A549 (cell line): ENCODE data around the gene SLC9A2. TPM values are rescaled to one million over a fixed set of nuclear protein-coding genes. Genes with fewer than 3 reads are reported as not detected.
A peak's percentile ranks its signal among the peaks of the same experiment; 100 is the strongest.

Source experiments
- ATAC-seq, 2 experiments: fragments of 200-7000 bp in 1 of 2; fragments of >200 bp in 1 of 2; cut with Nextera tagmentation in 1 of 2; cut with Tn5 transposase in 1 of 2; 3 replicates each; pipeline versions ENCODE4 v1.8.0 to v1.9.1; 2018 to 2020; ENCODE audit warnings: mild to moderate bottlenecking in 1 of 2, moderate library complexity in 1 of 2
- CTCF ChIA-PET: fragments of 300-600 bp; sonication (Branson Sonifier 250); formaldehyde crosslinking; extraction: SDS; loops from one replicate; lab custom pipeline; 2021; ENCODE audit warnings: antibody characterized with exemption, inconsistent platforms; lab: Yijun Ruan, JAX
- POLR2A ChIA-PET: fragments of 350-600 bp; formaldehyde crosslinking; extraction: SDS; loops from one replicate; lab custom pipeline; 2021; ENCODE audit warnings: antibody characterized with exemption, inconsistent platforms; lab: Yijun Ruan, JAX
- DNase-seq, 2 experiments: peaks; one replicate each; pipeline versions ENCODE4 v3.0.0 to v3.0.0-alpha.2; 2011 to 2016; ENCODE audit warnings: low read depth in 1 of 2, low spot score in 1 of 2
- FAIRE-seq: peaks from 2 replicates; lab custom pipeline; 2011; peaks lifted over from hg19 to GRCh38; lab: Jason Lieb, UNC
- H3K27ac ChIP-seq, 2 experiments: fragments of >200 bp; sonication (Bioruptor Twin); formaldehyde crosslinking; 3 replicates each; pipeline ENCODE4 v1.5.1; 2016 to 2017
- H3K4me1 ChIP-seq: fragments of >200 bp; sonication (Bioruptor Twin); formaldehyde crosslinking; 3 replicates; pipeline ENCODE4 v1.6.1; 2016
- H3K4me2 ChIP-seq: fragments of >200 bp; sonication (Bioruptor Twin); formaldehyde crosslinking; 3 replicates; pipeline ENCODE4 v1.6.1; 2016
- H3K4me3 ChIP-seq: fragments of >200 bp; sonication (Bioruptor Twin); formaldehyde crosslinking; 3 replicates; pipeline ENCODE4 v1.5.1; 2016
- H3K9me3 ChIP-seq: fragments of >200 bp; sonication (Bioruptor Twin); formaldehyde crosslinking; 3 replicates; pipeline ENCODE4 v1.6.1; 2016
- CHD4 ChIP-seq: fragments of 200-600 bp; sonication (generic); IDR thresholded peaks from 2 replicates; pipeline ENCODE4 v1.6.1; 2016; ENCODE audit warnings: antibody characterized with exemption, mild to moderate bottlenecking, borderline replicate concordance
- GATA3 ChIP-seq: IDR thresholded peaks from 2 replicates; pipeline ENCODE4 v1.6.1; 2012; ENCODE audit warnings: borderline replicate concordance
- HDAC2 ChIP-seq: fragments of 200-600 bp; sonication (generic); IDR thresholded peaks from 2 replicates; pipeline ENCODE4 v1.6.1; 2016
- HOXB5 ChIP-seq: fragments of 250-450 bp; sonication (Bioruptor Pico); IDR thresholded peaks from 2 replicates; pipeline ENCODE4 v1.5.0; 2020; ENCODE audit warnings: mild to moderate bottlenecking, moderate library complexity
- JUN ChIP-seq, 2 experiments: fragments of >200 bp; sonication (Bioruptor Twin); formaldehyde crosslinking; IDR thresholded peaks; 2 replicates in 1 of 2; 3 replicates in 1 of 2; pipeline ENCODE4 v1.6.1; 2016 to 2017
- NR3C1 ChIP-seq: fragments of >200 bp; sonication (Bioruptor Twin); formaldehyde crosslinking; IDR thresholded peaks from 3 replicates; pipeline ENCODE4 v1.6.1; 2017
- PHF8 ChIP-seq: fragments of 200-600 bp; sonication (generic); IDR thresholded peaks from 2 replicates; pipeline ENCODE4 v1.6.1; 2016; ENCODE audit warnings: low read depth, mild to moderate bottlenecking, antibody characterized with exemption, moderate library complexity, borderline replicate concordance
- POLR2A ChIP-seq: IDR thresholded peaks from 2 replicates; pipeline ENCODE4 v1.6.1; 2012; ENCODE audit warnings: mild to moderate bottlenecking, low read length
- SMC3 ChIP-seq: fragments of >200 bp; sonication (Bioruptor Twin); formaldehyde crosslinking; IDR thresholded peaks from 3 replicates; pipeline ENCODE4 v1.6.1; 2018; ENCODE audit warnings: inconsistent platforms
- SREBF2 ChIP-seq: fragments of 450-650 bp; IDR thresholded peaks from 2 replicates; pipeline ENCODE4 v1.6.1; 2014; ENCODE audit warnings: mild to moderate bottlenecking, moderate library complexity
- TFCP2L1 ChIP-seq: fragments of 250-450 bp; sonication (Bioruptor Pico); IDR thresholded peaks from 2 replicates; pipeline ENCODE4 v1.5.0; 2021; ENCODE audit warnings: mild to moderate bottlenecking
- ZNF302 ChIP-seq: fragments of 250-450 bp; sonication (Bioruptor Pico); IDR thresholded peaks from 2 replicates; pipeline ENCODE4 v1.9.0; 2021; ENCODE audit warnings: inconsistent platforms, mild to moderate bottlenecking, moderate library complexity
- WGBS: methylation state at CpG from one replicate; pipeline ENCODE4 v1.1.6; 2017; ENCODE audit errors: missing lambda C conversion rate; 5-methylcytosine and 5-hydroxymethylcytosine counted together
- polyA plus RNA-seq, 4 experiments: library from polyadenylated mRNA; depleted of rRNA in 3 of 4; stranded (reverse); fragments of >200 nt; fragmentation: RNase III in 1 of 4; extraction: RNeasy Plus Mini Kit Qiagen cat#74134 plus additional on column Dnase treatment in 1 of 4; gene quantifications; 2 replicates in 3 of 4; 3 replicates in 1 of 4; pipeline ENCODE4 v1.2.3, GENCODE V29; 2011 to 2017
- TF ChIP-seq, protein P1 (sequence below): IDR thresholded peaks from 2 replicates; pipeline ENCODE4 v1.6.1; 2012; ENCODE audit warnings: low read depth, borderline replicate concordance
- TF ChIP-seq, protein P2 (sequence below): fragments of >200 bp; sonication (Bioruptor Twin); formaldehyde crosslinking; IDR thresholded peaks from 3 replicates; pipeline ENCODE4 v1.6.1; 2016
- TF ChIP-seq, protein P3 (sequence below): fragments of >200 bp; sonication (Bioruptor Twin); formaldehyde crosslinking; IDR thresholded peaks from 3 replicates; pipeline ENCODE4 v1.5.1; 2016
- TF ChIP-seq, protein P4 (sequence below): IDR thresholded peaks from 2 replicates; pipeline ENCODE4 v1.6.1; 2012
- TF ChIP-seq, protein P5 (sequence below): fragments of 250-450 bp; sonication (Bioruptor Pico); IDR thresholded peaks from 2 replicates; pipeline ENCODE4 v1.5.0; 2020; ENCODE audit warnings: low read depth, mild to moderate bottlenecking, moderate library complexity
- TF ChIP-seq, protein P6 (sequence below): fragments of 200-600 bp; sonication (generic); IDR thresholded peaks from 2 replicates; pipeline ENCODE4 v1.6.1; 2016; ENCODE audit warnings: antibody characterized with exemption, mild to moderate bottlenecking, moderate library complexity

Gene SLC9A2
- polyA plus RNA-seq, 2 of the 4 experiments (the other 2 are of a cell fraction) = 3.0 to 4.1 TPM

DNA sequence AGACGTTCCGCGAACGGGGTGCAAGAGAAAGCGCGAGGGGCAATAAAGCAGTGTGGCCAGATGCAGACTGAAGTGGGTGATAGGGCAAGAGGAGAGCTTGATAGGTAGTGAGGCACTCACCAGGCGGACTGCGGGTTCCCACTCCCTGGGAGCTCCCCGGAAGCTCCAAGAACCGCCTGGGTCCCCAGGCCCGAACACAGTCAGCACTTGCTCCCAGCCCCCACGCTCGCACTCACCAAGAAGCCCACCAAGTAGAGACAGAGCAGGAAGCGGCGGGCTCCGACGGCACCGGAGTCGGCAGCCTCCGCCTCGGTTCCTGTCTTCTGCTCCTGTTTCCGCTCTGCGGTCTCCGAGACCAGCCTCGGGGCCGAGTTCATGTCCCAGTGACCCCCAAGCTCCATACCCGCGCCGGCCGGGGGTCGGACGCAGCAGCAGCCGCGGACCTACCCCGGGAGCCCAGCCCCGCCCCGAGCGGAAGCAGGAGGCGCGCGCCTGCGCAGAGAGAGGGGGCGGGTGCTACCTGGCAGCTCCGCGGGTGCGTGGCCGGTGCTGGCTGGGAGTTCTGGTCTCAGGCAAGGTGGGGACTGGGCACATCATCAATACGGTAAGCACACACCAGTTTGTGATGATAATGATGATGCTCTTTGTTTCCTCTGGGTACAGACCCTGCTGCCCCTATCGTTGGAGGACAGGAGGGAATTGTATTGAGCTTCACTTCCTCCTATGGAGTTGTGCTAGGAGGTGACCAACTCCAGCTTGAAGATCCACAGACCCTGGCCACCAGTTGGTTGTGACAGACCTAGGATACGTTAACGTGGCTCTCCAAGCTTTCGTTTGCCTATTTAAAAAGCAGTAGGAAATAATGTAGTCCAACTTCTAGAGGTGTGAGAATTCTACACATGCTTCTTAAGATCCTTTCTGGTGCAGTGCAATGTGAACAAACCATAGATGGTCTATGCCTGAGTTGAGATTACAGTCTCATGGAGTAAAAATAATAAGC lies 117.4 kb downstream of the SLC9A2 start:
- peaks cover 12% of the 10 kb centered on the region; the same call in 2 of the 3 replicates for H3K4me1 ChIP-seq
- ATAC-seq (peak; percentile 97 to 99), DNase-seq (peak; percentile 68), FAIRE-seq (no peak)
- H3K4me3 ChIP-seq = peak overlapping the region; percentile 91
- H3K4me2 ChIP-seq = peak overlapping the region; percentile 87
- peak overlapping the region; percentile 90 to 93 for H3K27ac ChIP-seq
- TF ChIP-seq, protein P1, sequence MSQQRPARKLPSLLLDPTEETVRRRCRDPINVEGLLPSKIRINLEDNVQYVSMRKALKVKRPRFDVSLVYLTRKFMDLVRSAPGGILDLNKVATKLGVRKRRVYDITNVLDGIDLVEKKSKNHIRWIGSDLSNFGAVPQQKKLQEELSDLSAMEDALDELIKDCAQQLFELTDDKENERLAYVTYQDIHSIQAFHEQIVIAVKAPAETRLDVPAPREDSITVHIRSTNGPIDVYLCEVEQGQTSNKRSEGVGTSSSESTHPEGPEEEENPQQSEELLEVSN = peak; percentile 65; the same call in 1 of the 2 replicates
- TF ChIP-seq HOXB5 (CRISPR knock-in tag) (no peak), JUN (IDR thresholded peaks at IDR 0.05) (peak in 1 of 2 experiments; percentile 60; a peak in 1 of 5 replicates), CHD4 (peak; percentile 68; the same call in 1 of the 2 replicates), PHF8 (peak; percentile 73; the same call in 1 of the 2 replicates), POLR2A (peak; percentile 97), ZNF302 (CRISPR knock-in tag) (no peak)
- TF ChIP-seq, protein P2, sequence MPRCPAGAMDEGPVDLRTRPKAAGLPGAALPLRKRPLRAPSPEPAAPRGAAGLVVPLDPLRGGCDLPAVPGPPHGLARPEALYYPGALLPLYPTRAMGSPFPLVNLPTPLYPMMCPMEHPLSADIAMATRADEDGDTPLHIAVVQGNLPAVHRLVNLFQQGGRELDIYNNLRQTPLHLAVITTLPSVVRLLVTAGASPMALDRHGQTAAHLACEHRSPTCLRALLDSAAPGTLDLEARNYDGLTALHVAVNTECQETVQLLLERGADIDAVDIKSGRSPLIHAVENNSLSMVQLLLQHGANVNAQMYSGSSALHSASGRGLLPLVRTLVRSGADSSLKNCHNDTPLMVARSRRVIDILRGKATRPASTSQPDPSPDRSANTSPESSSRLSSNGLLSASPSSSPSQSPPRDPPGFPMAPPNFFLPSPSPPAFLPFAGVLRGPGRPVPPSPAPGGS = peak; percentile 86; the same call in 2 of the 3 replicates
- TF ChIP-seq, protein P3, sequence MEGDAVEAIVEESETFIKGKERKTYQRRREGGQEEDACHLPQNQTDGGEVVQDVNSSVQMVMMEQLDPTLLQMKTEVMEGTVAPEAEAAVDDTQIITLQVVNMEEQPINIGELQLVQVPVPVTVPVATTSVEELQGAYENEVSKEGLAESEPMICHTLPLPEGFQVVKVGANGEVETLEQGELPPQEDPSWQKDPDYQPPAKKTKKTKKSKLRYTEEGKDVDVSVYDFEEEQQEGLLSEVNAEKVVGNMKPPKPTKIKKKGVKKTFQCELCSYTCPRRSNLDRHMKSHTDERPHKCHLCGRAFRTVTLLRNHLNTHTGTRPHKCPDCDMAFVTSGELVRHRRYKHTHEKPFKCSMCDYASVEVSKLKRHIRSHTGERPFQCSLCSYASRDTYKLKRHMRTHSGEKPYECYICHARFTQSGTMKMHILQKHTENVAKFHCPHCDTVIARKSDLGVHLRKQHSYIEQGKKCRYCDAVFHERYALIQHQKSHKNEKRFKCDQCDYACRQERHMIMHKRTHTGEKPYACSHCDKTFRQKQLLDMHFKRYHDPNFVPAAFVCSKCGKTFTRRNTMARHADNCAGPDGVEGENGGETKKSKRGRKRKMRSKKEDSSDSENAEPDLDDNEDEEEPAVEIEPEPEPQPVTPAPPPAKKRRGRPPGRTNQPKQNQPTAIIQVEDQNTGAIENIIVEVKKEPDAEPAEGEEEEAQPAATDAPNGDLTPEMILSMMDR = no peak
- TF ChIP-seq, protein P4, sequence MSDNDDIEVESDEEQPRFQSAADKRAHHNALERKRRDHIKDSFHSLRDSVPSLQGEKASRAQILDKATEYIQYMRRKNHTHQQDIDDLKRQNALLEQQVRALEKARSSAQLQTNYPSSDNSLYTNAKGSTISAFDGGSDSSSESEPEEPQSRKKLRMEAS = peak; percentile 60; the same call in 1 of the 2 replicates
- ChIA-PET CTCF (interaction anchor here (0.9 to 3.7 kb wide), 8 partner anchors 11 to 271 kb away, joined by 3 to 21 read pairs (median 4); partner anchors contain the start of gene SLC9A4), POLR2A (no interaction called here)
- WGBS = 2% methylated on average over 32 of the region's 52 CpGs
- no peaks in the 10 kb centered on the region for H3K9me3 ChIP-seq

DNA sequence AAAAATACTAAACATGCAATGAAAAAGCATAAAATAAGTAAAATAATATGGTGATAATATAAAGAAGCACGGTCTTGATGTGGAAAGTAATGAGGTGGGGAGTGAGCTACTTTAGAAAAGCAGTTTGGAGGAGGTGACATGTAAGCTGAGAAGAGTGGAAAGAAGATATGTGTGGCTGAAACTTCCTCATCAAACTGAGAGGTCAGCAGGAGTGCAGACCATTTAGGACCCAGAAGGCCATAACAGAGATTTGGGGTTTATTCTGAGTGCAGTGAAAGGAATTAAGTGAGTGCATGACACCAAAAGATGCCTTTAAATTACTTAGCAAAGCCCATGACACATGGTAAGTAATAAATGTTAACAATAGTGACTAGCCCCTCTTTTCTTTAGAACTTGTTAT lies 118.1 kb downstream of the SLC9A2 start:
- CTCF ChIA-PET = interaction anchor here (1.0 to 3.7 kb wide), 5 partner anchors 11 to 272 kb away, joined by 3 to 21 read pairs (median 4); no protein-coding TSS in a partner anchor
- POLR2A ChIA-PET = no interaction called here
- Histone ChIP-seq H3K27ac (peak overlapping the region; percentile 90 to 93; a peak in 5 of 6 replicates), H3K4me2 (peak overlapping the region; percentile 87), H3K9me3 (no peaks in the 10 kb centered on the region), H3K4me1 (peaks cover 12% of the 10 kb centered on the region; the same call in 2 of the 3 replicates), H3K4me3 (peak overlapping the region; percentile 91)
- ATAC-seq = no peak
- no peak for DNase-seq
- 95% methylated on average over 1 of the region's 1 CpG for WGBS
- TF ChIP-seq SMC3 (no peak), HDAC2 (no peak), GATA3 (no peak), SREBF2 (no peak), NR3C1 (no peak), TFCP2L1 (CRISPR knock-in tag) (no peak)
- TF ChIP-seq, protein P5, sequence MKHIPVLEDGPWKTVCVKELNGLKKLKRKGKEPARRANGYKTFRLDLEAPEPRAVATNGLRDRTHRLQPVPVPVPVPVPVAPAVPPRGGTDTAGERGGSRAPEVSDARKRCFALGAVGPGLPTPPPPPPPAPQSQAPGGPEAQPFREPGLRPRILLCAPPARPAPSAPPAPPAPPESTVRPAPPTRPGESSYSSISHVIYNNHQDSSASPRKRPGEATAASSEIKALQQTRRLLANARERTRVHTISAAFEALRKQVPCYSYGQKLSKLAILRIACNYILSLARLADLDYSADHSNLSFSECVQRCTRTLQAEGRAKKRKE (CRISPR knock-in tag) = no peak
- TF ChIP-seq, protein P6, sequence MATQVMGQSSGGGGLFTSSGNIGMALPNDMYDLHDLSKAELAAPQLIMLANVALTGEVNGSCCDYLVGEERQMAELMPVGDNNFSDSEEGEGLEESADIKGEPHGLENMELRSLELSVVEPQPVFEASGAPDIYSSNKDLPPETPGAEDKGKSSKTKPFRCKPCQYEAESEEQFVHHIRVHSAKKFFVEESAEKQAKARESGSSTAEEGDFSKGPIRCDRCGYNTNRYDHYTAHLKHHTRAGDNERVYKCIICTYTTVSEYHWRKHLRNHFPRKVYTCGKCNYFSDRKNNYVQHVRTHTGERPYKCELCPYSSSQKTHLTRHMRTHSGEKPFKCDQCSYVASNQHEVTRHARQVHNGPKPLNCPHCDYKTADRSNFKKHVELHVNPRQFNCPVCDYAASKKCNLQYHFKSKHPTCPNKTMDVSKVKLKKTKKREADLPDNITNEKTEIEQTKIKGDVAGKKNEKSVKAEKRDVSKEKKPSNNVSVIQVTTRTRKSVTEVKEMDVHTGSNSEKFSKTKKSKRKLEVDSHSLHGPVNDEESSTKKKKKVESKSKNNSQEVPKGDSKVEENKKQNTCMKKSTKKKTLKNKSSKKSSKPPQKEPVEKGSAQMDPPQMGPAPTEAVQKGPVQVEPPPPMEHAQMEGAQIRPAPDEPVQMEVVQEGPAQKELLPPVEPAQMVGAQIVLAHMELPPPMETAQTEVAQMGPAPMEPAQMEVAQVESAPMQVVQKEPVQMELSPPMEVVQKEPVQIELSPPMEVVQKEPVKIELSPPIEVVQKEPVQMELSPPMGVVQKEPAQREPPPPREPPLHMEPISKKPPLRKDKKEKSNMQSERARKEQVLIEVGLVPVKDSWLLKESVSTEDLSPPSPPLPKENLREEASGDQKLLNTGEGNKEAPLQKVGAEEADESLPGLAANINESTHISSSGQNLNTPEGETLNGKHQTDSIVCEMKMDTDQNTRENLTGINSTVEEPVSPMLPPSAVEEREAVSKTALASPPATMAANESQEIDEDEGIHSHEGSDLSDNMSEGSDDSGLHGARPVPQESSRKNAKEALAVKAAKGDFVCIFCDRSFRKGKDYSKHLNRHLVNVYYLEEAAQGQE = no peak
- TF ChIP-seq, protein P1 = no peak
- no peak for FAIRE-seq
